Hematopoietic multipotent progenitor cell treated with erythropoietin and hydrocortisone succinate and interleukin-3 and kit ligand, for 15 days (in vitro differentiated cells): ENCODE measurements around the gene EIF2B4.

Experiments used
- DNase-seq: peaks from one replicate; pipeline ENCODE4 v3.0.0-alpha.2; 2015; ENCODE audit warnings: low spot score

The EIF2B4 gene

DNA sequence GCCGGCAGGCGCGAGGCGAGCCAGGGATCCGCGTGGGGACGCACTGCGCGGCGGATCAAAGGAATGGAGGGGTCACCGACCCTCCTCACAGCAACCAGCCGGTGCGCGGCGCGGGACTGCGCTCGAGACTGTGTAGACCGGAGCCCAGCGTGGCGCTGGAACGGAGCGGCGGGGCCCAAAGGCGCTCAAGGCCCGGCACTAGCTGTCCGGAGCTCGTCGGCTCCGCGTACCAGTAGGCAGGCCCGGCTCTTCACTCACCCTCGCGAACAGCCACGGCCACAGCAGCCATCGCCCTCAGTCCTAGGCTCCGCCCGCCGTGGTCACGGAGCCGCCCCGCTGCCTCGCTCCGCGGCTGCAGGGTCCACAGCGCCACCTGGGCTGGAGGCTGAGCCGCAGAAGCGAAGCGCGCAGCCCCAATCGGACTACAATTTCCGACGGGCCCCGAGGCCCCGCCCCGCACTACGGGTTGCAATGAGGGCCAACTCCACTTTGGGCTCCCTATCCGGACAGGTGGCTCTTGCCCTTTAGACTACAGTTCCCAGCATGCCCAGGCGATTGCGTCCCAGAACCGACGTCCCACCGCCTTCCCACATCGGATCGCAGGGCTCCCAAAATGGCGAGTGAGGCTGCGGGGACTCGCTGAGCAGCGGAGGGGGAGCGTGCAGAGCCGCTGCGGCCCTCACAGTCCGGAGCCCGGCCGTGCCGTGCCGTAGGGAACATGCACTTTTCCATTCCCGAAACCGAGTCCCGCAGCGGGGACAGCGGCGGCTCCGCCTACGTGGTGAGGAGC lies at the start of gene EIF2B4, which contains the start of gene SNX17:
EIF2B4 (minus strand) TSS at position 313 of the 790 bp plus-strand sequence; CDS start at position 289, 24 bp downstream.
SNX17 (plus strand) TSS at position 591 of the 790 bp plus-strand sequence; CDS start at position 719, 128 bp downstream.
- peak; percentile 99 for DNase-seq

- DNase-seq: no peak
These were observed 46.0 kb upstream of the EIF2B4 start for GRCh38 chr2:27416151-27416550.

- DNase-seq: no peak
These were observed 42.4 kb upstream of the EIF2B4 start for GRCh38 chr2:27412419-27413152.

DNA sequence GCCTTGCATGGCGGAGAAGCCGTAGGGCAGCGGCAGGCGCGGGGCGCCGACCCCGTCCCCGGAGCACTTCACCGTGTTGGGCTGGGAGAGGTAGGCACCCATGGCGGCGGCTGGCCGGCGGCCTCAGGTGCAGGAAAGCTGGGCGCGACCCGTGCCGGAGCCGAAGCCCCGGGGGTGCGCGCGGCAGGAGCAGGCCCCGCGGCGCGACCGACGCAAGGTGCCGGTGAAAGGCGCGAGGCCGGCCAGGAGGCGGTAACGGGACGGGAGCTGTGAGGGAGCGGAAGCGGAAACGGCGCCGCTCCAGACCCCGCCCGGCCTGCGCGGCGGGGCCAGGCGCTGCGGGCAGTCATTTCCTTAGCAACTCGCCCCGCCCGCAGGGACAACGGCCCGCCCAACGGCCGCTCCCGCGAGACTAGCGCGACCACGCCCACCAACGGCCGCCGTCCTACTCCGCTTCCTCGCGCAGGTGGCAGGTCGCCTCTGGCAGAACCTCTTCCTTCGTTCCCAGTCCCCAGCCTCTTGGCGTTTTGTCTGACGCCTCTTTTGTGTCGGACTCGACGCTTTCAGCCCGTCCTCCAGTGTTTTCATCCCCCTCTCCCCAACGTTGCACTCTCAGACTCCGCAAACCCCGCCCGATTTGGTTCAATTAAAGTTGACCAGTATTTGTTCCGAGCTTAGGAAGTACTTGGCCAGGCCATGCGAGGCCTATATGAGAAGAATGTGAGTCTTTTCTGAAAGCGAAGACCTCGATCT lies 39.4 kb upstream of the EIF2B4 start, which contains the start of gene PPM1G:
PPM1G (minus strand) TSS at position 271 of the 753 bp plus-strand sequence; CDS start at position 102, 169 bp downstream.
- DNase-seq: peak; percentile 96

DNA sequence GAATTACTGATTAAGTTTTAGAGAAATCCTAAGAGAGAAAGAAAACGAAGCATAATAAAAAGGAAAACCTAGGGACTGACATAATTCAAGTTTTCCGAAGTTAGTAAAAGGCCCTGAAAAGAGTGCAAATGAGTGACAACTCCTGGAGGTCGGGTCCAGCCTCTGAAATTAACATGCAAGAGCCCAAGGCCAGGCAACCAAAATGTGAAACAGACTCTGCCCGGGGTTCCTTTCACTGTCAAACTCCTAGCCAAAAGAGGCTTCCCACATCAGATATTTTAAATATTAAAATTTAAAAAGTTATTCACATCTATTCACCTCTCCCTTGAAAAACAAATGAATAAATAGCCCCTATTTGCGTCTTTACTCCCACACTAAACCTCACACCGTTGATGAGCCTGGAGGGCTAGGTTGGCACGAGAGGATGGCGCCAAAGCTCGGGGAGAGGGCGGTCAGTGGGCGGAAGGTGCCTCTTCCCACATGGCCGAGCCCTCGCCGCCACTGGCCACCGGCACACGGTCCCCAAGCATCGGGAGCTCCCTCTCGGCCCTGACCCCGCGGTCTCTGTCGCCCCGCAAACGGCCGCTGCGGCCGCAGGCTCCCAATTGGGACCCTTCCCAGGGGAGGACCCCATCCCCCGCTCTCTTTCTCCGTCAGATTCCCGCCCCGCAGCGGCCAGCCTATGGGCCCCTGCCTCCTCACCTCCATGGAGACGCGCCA lies 38.6 kb upstream of the EIF2B4 start:
- peak; percentile 31 for DNase-seq

DNA sequence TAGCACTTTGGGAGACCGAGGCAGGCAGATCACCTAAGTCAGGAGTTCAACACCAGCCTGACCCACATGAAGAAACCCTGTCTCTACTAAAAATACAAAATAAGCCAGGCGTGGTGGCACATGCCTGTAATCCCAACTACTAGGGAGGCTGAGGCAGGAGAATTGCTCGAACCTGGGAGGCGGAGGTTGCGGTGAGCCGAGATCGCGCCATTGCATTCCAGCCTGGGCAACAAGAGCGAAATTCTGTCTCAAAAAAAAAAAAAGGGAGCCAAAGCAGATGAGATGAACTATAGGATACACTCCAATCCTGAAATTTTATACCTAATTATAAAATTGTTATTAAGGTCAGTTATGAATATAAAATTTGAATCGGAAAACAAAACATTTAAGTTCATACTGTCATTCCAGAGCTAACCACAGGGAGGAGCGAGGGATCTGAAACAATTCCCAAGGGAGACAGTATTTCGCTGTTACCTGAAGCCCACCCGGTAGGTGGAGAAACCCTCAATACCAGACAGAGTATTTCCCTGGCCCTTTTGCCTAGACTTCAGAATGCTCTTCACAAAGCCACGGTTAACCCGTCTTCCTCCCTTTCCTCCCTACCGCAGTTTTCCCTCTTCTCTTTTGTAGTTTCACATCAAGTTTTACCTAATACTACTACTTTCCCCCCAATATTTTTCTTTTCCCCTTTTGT lies 37.8 kb upstream of the EIF2B4 start:
- DNase-seq: peak; percentile 58

GRCh38 chr2:27400348-27401135 lies 30.4 kb upstream of the EIF2B4 start:
- no peak for DNase-seq

GRCh38 chr2:27398962-27399361 lies 28.8 kb upstream of the EIF2B4 start:
- no peak for DNase-seq

DNA sequence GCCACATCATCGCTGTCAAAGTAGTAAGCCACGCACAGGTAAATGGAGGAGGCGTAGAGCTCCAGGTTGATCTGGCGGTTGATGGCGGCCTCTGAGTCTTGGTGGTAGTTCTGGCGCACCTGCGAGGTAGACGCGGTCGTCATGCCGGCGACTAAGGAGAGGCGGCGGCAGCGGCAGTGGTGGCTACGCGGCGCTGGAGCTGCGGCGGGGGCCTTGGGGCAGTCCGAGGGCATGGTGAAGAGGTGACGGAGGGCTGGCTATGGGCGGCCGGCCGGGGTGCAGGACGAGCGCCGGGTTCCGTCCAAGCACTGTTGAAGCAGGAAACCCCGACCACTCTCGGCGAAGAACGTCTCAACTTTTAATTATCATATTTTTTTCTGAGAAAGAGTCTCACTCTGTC lies 23.1 kb upstream of the EIF2B4 start:
- DNase-seq: no peak

- no peak for DNase-seq
These were observed 20.9 kb upstream of the EIF2B4 start for GRCh38 chr2:27390822-27391679.

- no peak for DNase-seq
These were observed 11.5 kb upstream of the EIF2B4 start for GRCh38 chr2:27381577-27382181.

GRCh38 chr2:27380626-27381545 lies 10.7 kb upstream of the EIF2B4 start, which contains the start of gene ZNF513:
Gene ZNF513, minus strand, starts transcription at chr2:27380734. Its CDS starts 208 bp downstream, at chr2:27380526.
- peak; percentile 84 for DNase-seq

DNA sequence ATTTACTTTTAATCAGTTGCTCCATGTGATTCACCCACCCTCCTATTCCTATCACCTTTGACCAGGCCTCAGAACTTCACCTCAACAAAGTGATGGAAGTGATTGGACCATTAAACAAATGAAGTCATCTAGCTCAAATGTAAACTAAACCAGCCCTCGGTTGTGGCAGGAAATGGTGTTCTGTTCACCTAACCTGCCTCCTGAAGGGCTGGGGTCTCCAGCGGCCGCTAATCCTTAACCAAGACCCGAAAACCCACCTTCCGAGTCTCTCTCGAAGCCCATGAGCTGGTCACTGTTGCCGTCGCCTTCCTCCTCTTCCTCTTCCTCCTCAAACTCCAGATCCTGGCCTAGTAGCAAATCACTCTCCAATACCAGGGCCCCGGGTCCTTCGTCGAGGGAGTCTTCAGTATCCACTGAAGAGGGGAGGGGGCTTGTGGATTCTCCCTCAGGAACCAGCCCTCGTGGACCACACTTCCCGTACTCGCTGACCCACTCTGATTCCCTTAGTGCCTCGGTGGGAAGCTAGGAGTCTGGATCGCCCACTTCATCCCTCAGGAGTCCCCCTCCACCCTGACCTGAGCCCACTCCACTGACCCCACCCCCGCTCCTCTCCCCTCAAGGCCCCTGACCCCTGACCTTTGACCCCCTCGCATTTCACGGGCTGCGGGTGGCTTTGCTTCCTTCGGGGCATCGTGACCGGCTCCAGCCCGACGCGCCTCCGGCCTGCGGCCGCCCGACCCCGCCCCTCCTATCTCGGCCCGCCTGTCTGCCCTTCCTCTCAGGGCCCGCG lies 9.9 kb upstream of the EIF2B4 start:
- DNase-seq: peak; percentile 39

DNA sequence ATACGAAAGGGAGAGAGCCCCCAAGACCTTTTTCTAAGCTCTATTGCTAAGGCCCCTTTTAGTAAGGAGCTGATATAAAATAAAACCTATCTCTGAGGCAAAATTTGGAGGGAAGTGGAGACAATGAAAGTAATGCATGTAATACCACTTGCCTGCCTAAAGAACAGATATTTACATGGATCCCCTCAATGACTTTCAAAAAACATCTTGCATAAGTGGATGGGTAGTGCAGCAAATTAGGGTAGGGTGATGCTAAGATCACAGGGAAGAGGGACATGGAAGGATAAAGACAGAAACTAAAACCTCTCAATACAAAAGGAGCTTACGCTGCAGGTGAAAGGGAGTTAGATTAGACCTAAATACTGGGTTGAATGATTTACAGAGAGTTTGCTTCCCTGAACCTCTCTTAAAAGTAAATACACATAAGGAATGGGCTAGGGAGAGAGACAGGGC lies 9.3 kb upstream of the EIF2B4 start:
- DNase-seq: no peak

- DNase-seq: no peak
These were observed 8.7 kb upstream of the EIF2B4 start for GRCh38 chr2:27378809-27379290.

- DNase-seq: no peak
These were observed 8.1 kb upstream of the EIF2B4 start for GRCh38 chr2:27378096-27378808.
